DOHH2 (cell line): ENCODE measurements around the gene OR4D2.
A peak's percentile ranks its signal among the peaks of the same experiment; 100 is the strongest.

Experiments
- H3F3A ChIP-seq: fragments of 200-600 bp; sonication (generic), shearing (Covaris generic); 2 replicates; pipeline ENCODE4 v1.6.0; 2016; ENCODE audit warnings: antibody characterized with exemption, mild to moderate bottlenecking; ENCODE audit not compliant: control insufficient read depth, insufficient read depth
- H3K27ac ChIP-seq: fragments of 200-600 bp; sonication (generic); 2 replicates; pipeline ENCODE4 v1.5.1; 2014; ENCODE audit warnings: low read depth, mild to moderate bottlenecking, low read length, moderate library complexity
- H3K27me3 ChIP-seq: fragments of 200-600 bp; sonication (generic); 2 replicates; pipeline ENCODE4 v1.6.1; 2014; ENCODE audit warnings: mild to moderate bottlenecking, low read length, mixed read lengths; ENCODE audit not compliant: control insufficient read depth
- H3K36me3 ChIP-seq: fragments of 200-600 bp; sonication (generic); 2 replicates; pipeline ENCODE4 v1.6.1; 2014; ENCODE audit warnings: mild to moderate bottlenecking, low read length, moderate library complexity, mixed read lengths; ENCODE audit not compliant: control insufficient read depth
- H3K4me1 ChIP-seq: fragments of 200-600 bp; sonication (generic); 2 replicates; pipeline ENCODE4 v1.6.1; 2014; ENCODE audit warnings: mild to moderate bottlenecking, low read length, mixed read lengths; ENCODE audit not compliant: control insufficient read depth
- H3K4me2 ChIP-seq: fragments of 200-600 bp; sonication (generic); 2 replicates; pipeline ENCODE4 v1.6.0; 2014; ENCODE audit warnings: mild to moderate bottlenecking, low read length, moderate library complexity
- H3K4me3 ChIP-seq: fragments of 200-600 bp; sonication (generic); 2 replicates; pipeline ENCODE4 v1.5.1; 2014; ENCODE audit warnings: mild to moderate bottlenecking, low read length, mixed read lengths
- H3K79me2 ChIP-seq: fragments of 200-600 bp; sonication (generic); 2 replicates; pipeline ENCODE4 v1.6.1; 2014; ENCODE audit warnings: mild to moderate bottlenecking, low read length, mixed read lengths; ENCODE audit not compliant: control insufficient read depth
- H3K9me2 ChIP-seq: fragments of 200-600 bp; sonication (generic); replicated peaks from 2 replicates; pipeline ENCODE4 v1.6.1; 2014; ENCODE audit warnings: mild to moderate bottlenecking, low read length, mixed read lengths; ENCODE audit not compliant: control insufficient read depth
- H3K9me3 ChIP-seq: fragments of 200-600 bp; sonication (generic); 2 replicates; pipeline ENCODE4 v1.6.1; 2014; ENCODE audit warnings: antibody characterized with exemption, low read length, mixed read lengths; ENCODE audit not compliant: control insufficient read depth, insufficient read depth
- H4K20me1 ChIP-seq: fragments of 200-600 bp; sonication (generic); 2 replicates; pipeline ENCODE4 v1.6.0; 2014; ENCODE audit warnings: low read depth, mild to moderate bottlenecking, antibody characterized with exemption, low read length, moderate library complexity; ENCODE audit not compliant: control insufficient read depth, insufficient read depth
- EZH2phosphoT487 ChIP-seq: fragments of 200-600 bp; sonication (generic); IDR thresholded peaks from 2 replicates; pipeline ENCODE4 v1.6.1; 2017; ENCODE audit warnings: borderline replicate concordance, mild to moderate bottlenecking, antibody characterized with exemption, low read length, moderate library complexity, mixed read lengths
- TF ChIP-seq, protein P1 (sequence below): fragments of 200-600 bp; sonication (generic); IDR thresholded peaks from one replicate; pipeline ENCODE4 v1.5.1; 2014; ENCODE audit warnings: antibody characterized with exemption, mild to moderate bottlenecking, low read depth, low read length; ENCODE audit not compliant: poor library complexity, severe bottlenecking

The OR4D2 gene

GRCh38 chr17:58193641-58194255 lies 27.0 kb downstream of the OR4D2 start:
- Histone ChIP-seq H3F3A (no peaks in the 10 kb centered on the region), H3K36me3 (no peaks in the 10 kb centered on the region), H3K27me3 (0 out of 2 replicates have a peak, but pooled peaks cover 4% of the 10 kb centered on the region), H3K9me2 (no peaks in the 10 kb centered on the region), H3K9me3 (no peaks in the 10 kb centered on the region), H4K20me1 (no peaks in the 10 kb centered on the region; the same call in 1 of the 2 replicates), H3K4me3 (no peak overlapping the region), H3K4me1 (no peaks in the 10 kb centered on the region), H3K4me2 (no peak overlapping the region), H3K27ac (no peak overlapping the region), H3K79me2 (no peaks in the 10 kb centered on the region)
- TF ChIP-seq EZH2phosphoT487: no peak
- TF ChIP-seq, protein P1, sequence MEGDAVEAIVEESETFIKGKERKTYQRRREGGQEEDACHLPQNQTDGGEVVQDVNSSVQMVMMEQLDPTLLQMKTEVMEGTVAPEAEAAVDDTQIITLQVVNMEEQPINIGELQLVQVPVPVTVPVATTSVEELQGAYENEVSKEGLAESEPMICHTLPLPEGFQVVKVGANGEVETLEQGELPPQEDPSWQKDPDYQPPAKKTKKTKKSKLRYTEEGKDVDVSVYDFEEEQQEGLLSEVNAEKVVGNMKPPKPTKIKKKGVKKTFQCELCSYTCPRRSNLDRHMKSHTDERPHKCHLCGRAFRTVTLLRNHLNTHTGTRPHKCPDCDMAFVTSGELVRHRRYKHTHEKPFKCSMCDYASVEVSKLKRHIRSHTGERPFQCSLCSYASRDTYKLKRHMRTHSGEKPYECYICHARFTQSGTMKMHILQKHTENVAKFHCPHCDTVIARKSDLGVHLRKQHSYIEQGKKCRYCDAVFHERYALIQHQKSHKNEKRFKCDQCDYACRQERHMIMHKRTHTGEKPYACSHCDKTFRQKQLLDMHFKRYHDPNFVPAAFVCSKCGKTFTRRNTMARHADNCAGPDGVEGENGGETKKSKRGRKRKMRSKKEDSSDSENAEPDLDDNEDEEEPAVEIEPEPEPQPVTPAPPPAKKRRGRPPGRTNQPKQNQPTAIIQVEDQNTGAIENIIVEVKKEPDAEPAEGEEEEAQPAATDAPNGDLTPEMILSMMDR: peak; percentile 25

DNA sequence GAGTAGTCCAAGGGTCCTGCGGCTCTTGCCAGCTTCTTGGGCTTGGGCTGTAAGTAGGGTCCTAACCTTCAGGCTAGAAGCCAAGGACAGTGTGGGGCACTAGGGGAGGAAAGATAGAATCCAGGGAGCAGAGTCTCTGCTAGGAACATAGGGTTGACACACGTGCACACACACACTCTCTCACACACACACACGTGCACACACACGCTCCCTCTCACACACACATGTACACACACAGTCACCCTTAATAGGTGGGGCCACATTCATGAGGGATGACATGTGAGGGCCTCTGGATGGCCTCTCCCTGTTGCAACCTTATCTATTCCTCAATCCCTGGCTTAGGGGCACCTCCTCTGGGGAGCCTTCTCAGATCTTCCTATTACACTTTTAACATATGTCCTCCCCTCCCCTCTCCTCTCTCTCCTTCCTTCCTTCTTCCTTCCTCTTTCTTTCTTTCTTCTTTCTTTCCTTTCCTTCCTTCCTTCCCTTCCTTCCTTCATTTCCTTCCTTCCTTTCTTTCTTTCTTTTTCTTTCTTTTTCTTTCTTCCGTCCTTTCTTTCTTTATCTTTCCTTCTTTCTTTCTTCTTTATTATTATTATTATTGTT lies 28.8 kb downstream of the OR4D2 start:
- H3K36me3 ChIP-seq: no peaks in the 10 kb centered on the region
- no peaks in the 10 kb centered on the region; the same call in 1 of the 2 replicates for H4K20me1 ChIP-seq
- H3F3A ChIP-seq: no peaks in the 10 kb centered on the region
- H3K9me3 ChIP-seq: no peaks in the 10 kb centered on the region
- no peak overlapping the region for H3K4me3 ChIP-seq
- H3K79me2 ChIP-seq: no peaks in the 10 kb centered on the region
- 0 out of 2 replicates have a peak, but pooled peaks cover 5% of the 10 kb centered on the region for H3K27me3 ChIP-seq
- H3K4me2 ChIP-seq: no peak overlapping the region
- H3K27ac ChIP-seq: no peak overlapping the region
- H3K9me2 ChIP-seq: no peaks in the 10 kb centered on the region
- no peaks in the 10 kb centered on the region for H3K4me1 ChIP-seq
- TF ChIP-seq EZH2phosphoT487: no peak
- TF ChIP-seq, protein P1: no peak

- H4K20me1 ChIP-seq: no peaks in the 10 kb centered on the region; the same call in 1 of the 2 replicates
- no peaks in the 10 kb centered on the region for H3K36me3 ChIP-seq
- no peak overlapping the region for H3K4me3 ChIP-seq
- TF ChIP-seq, protein P1: no peak
- no peak for TF ChIP-seq EZH2phosphoT487
- H3K27ac ChIP-seq: no peak overlapping the region
- no peaks in the 10 kb centered on the region for H3K4me1 ChIP-seq
- H3K9me2 ChIP-seq: no peaks in the 10 kb centered on the region
- no peaks in the 10 kb centered on the region for H3F3A ChIP-seq
- H3K79me2 ChIP-seq: no peaks in the 10 kb centered on the region
- H3K27me3 ChIP-seq: 0 out of 2 replicates have a peak, but pooled peaks cover 5% of the 10 kb centered on the region
- no peak overlapping the region for H3K4me2 ChIP-seq
- H3K9me3 ChIP-seq: no peaks in the 10 kb centered on the region
These were observed 29.8 kb downstream of the OR4D2 start for GRCh38 chr17:58196610-58197009.
